Gastrocnemius medialis (tissue), 4 donors: Measurements from ENCODE around the gene SLC25A22. TPM values are rescaled to one million over a fixed set of nuclear protein-coding genes. Genes with fewer than 3 reads are reported as not detected.

ENCODE experiments used
- ATAC-seq, 2 donors: fragments of 150-250 bp; one replicate each; pipeline ENCODE4 v1.9.1; 2016
- DNase-seq, 2 donors: peaks; one replicate each; pipeline ENCODE4 v3.0.0-alpha.2; 2019
- H3K27ac ChIP-seq, 4 donors: fragments of 200-600 bp; sonication (generic); 1 replicate in 1 of 4; 2 replicates in 3 of 4; pipeline ENCODE4 v1.5.1; 2016 to 2018; ENCODE audit warnings: mild to moderate bottlenecking in 2 of 4, moderate library complexity in 1 of 4
- H3K27me3 ChIP-seq, 3 donors: fragments of 200-600 bp; sonication (generic) in 2 of 3; 1 replicate in 1 of 3; 2 replicates in 2 of 3; pipeline versions ENCODE4 v1.5.1 to v1.6.0; 2016 to 2019; ENCODE audit warnings: mild to moderate bottlenecking in 1 of 3, moderate library complexity in 1 of 3
- H3K36me3 ChIP-seq, 2 donors: fragments of 200-600 bp; sonication (generic) in 1 of 2; one replicate each; pipeline ENCODE4 v1.5.1; 2017 to 2018
- H3K4me1 ChIP-seq, 2 donors: fragments of 200-600 bp; sonication (generic) in 1 of 2; one replicate each; pipeline ENCODE4 v1.5.1; 2016 to 2017; ENCODE audit warnings: mild to moderate bottlenecking in 2 of 2
- H3K4me3 ChIP-seq, 4 donors: fragments of 200-600 bp; sonication (generic) in 3 of 4; 1 replicate in 1 of 4; 2 replicates in 3 of 4; pipeline ENCODE4 v1.5.1; 2016 to 2019; ENCODE audit warnings: mild to moderate bottlenecking in 2 of 4
- H3K9me3 ChIP-seq, 3 donors: fragments of 200-600 bp; sonication (generic) in 2 of 3; 1 replicate in 1 of 3; 2 replicates in 2 of 3; pipeline ENCODE4 v1.5.1; 2016 to 2019
- POLR2A ChIP-seq, 2 donors: fragments of 450-650 bp; IDR thresholded peaks; one replicate each; pipeline ENCODE4 v1.6.1; 2017; ENCODE audit warnings: antibody characterized with exemption in 2 of 2, mild to moderate bottlenecking in 2 of 2, moderate library complexity in 2 of 2
- in situ Hi-C, 4 donors: fragments of 200-750 bp; cut with MboI; loops; one replicate each; pipeline versions ENCODE4 v1.15.0 to v1.8.0; 2017; ENCODE audit warnings: low sequenced_read_pairs in 4 of 4
- intact Hi-C: fragments of 100-400 bp; cut with DNase I; formaldehyde crosslinking; loops from one replicate; pipeline ENCODE4 v1.15.1; 2023; ENCODE audit warnings: low total_unique reads
- total RNA-seq, 4 donors: library from RNA; depleted of rRNA; stranded (reverse); fragments of >200 nt; gene quantifications; one replicate each; pipeline versions ENCODE4 v1.1.0 to v1.2.3, GENCODE V29; 2016
- TF ChIP-seq, protein P1 (sequence below), 5 experiments: fragments of 450-650 bp in 3 of 5; fragments of 200-600 bp in 2 of 5; sonication (generic) in 2 of 5; IDR thresholded peaks in 4 of 5; conservative IDR thresholded peaks in 1 of 5; 1 replicate in 4 of 5; 2 replicates in 1 of 5; pipeline ENCODE4 v1.5.1; 2016 to 2019; ENCODE audit warnings: antibody characterized with exemption in 5 of 5, mild to moderate bottlenecking in 3 of 5, moderate library complexity in 3 of 5

Gene SLC25A22
- total RNA-seq, 4 donors from 2014 or later, result 0.80 to 1.5 (median 1.0) TPM; not detected in 1

- no peak overlapping the region for H3K4me3 ChIP-seq
- DNase-seq, result no peak
- H3K4me1 ChIP-seq, result peaks cover 0 to under 1% of the 10 kb centered on the region in 2 donors
- H3K9me3 ChIP-seq, result no peaks in the 10 kb centered on the region
- TF ChIP-seq, protein P1, sequence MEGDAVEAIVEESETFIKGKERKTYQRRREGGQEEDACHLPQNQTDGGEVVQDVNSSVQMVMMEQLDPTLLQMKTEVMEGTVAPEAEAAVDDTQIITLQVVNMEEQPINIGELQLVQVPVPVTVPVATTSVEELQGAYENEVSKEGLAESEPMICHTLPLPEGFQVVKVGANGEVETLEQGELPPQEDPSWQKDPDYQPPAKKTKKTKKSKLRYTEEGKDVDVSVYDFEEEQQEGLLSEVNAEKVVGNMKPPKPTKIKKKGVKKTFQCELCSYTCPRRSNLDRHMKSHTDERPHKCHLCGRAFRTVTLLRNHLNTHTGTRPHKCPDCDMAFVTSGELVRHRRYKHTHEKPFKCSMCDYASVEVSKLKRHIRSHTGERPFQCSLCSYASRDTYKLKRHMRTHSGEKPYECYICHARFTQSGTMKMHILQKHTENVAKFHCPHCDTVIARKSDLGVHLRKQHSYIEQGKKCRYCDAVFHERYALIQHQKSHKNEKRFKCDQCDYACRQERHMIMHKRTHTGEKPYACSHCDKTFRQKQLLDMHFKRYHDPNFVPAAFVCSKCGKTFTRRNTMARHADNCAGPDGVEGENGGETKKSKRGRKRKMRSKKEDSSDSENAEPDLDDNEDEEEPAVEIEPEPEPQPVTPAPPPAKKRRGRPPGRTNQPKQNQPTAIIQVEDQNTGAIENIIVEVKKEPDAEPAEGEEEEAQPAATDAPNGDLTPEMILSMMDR (IDR thresholded peaks at IDR 0.05 in 4 of 5, conservative IDR thresholded peaks at IDR 0.05 in 1 of 5), result no peak
- no peak for TF ChIP-seq POLR2A (IDR thresholded peaks at IDR 0.05)
- no peak for ATAC-seq
- peaks cover 33 to 46% (median 42%) of the 10 kb centered on the region in 3 donors for H3K27me3 ChIP-seq
- in situ Hi-C loops, result no loop called here
- intact Hi-C loops, result no loop called here
- no peak overlapping the region for H3K27ac ChIP-seq
- no peaks in the 10 kb centered on the region for H3K36me3 ChIP-seq
Observed at GRCh38 chr11:788953-789940, 8.8 kb downstream of the SLC25A22 start.

- intact Hi-C loops, result no loop called here
- no peak for TF ChIP-seq POLR2A (IDR thresholded peaks at IDR 0.05)
- TF ChIP-seq, protein P1 (IDR thresholded peaks at IDR 0.05 in 4 of 5, conservative IDR thresholded peaks at IDR 0.05 in 1 of 5), result no peak
- Histone ChIP-seq H3K36me3 (no peaks in the 10 kb centered on the region), H3K27me3 (peaks cover 30 to 37% (median 31%) of the 10 kb centered on the region in 3 donors), H3K4me1 (peaks cover 8 to 10% of the 10 kb centered on the region in 2 donors), H3K9me3 (no peaks in the 10 kb centered on the region), H3K27ac (no peak overlapping the region), H3K4me3 (no peak overlapping the region)
- in situ Hi-C loops, result no loop called here
- ATAC-seq, result no peak
- no peak for DNase-seq
Observed at GRCh38 chr11:788009-788640, 10.0 kb downstream of the SLC25A22 start.

GRCh38 chr11:787084-787675, 10.9 kb downstream of the SLC25A22 start:
- intact Hi-C loops, result no loop called here

More at GRCh38 chr11:787084-787675, 10.9 kb downstream of the SLC25A22 start:
- no peak overlapping the region for H3K27ac ChIP-seq
- TF ChIP-seq, protein P1 (IDR thresholded peaks at IDR 0.05 in 4 of 5, conservative IDR thresholded peaks at IDR 0.05 in 1 of 5), result no peak
- TF ChIP-seq POLR2A (IDR thresholded peaks at IDR 0.05), result no peak
- ATAC-seq, result no peak
- H3K27me3 ChIP-seq, result peaks cover 29 to 36% (median 29%) of the 10 kb centered on the region in 3 donors
- DNase-seq, result no peak
- H3K4me1 ChIP-seq, result peaks cover 11 to 19% of the 10 kb centered on the region in 2 donors
- in situ Hi-C loops, result no loop called here
- no peaks in the 10 kb centered on the region for H3K36me3 ChIP-seq
- no peaks in the 10 kb centered on the region for H3K9me3 ChIP-seq
- H3K4me3 ChIP-seq, result no peak overlapping the region
